ENCODE data around the gene GPR55.

GPR55 gene

GRCh38 chr2:230866756-230867523, 58.1 kb downstream of the GPR55 start:
- no peak for DNase-seq (ENCODE audit: low read depth)

DNA sequence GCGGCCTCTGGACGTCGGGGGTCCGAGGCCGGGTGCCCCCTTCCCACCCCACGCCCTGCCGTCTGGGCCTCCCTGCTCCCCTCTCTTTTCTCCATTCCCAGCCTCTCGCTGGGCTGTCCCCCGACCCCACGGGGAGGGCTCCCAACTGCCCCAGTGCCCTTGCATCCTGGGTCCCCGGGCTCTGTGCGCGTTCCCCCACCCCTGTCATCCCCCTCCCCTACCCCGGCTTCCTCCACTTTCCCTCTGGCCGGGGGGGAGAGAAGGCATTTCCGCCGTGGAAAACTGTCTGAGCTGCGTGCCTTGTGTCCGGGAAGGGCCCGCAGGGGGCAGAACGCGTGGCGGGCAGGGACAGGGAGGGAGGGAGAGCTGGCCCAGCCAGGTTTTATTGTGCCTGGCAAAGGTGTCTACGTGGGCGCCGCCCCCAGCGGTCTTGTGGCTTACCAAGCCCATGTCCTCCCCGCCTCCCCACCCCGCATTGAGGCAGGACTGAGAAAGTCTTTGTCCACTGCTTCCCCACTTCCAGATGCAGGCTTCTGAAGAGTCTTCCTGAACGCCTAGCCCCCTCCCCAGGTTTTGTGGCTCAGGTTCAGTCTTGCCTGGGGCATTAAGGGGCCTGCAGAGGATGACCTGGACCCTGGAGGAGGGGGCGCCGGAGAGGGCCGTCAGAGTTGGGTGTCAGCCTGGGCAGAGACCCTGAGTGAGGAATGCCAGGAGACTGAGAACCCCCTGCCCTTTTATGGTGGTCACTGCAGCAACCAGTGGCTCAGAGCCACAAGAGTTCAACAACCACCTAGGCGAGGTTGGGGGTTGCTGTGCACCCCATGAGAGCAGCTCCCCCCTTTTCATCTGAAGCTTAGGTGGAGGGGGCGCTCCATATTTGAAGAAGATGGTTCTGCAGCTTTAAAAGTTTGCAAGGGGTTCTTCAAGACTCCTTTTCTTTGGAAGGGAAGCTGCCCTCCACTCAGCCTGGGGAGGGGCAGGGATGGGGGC, 59.0 kb downstream of the GPR55 start:
- DNase-seq (ENCODE audit: low read depth), result no peak

DNA sequence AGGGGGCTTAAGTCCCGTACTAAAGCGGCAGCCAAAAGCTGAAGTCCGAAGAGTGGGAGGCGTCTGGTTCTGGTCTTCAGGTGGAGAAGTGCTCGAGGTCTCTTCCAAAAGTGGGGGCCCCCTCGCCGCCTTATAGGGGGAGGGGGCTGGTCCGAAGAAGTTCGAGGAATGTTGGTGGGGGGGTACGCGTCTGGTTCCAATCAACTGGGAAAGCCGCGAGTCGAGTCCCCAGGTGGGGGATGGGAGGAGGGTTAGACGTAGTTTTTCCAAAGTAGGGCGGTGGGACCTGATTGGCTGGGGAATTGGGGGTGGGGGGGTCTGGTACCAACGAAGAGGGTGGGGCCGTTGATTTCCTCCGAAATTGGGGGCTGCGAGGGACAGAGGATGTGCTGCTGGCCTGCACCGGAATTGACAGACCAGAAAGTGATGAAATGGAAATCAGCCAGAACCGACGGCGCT, 59.7 kb downstream of the GPR55 start:
- no peak for DNase-seq (ENCODE audit: low read depth)

- DNase-seq (ENCODE audit: low read depth), result no peak
These were observed 60.3 kb downstream of the GPR55 start, which contains the start of gene ITM2C for GRCh38 chr2:230864605-230865306. ITM2C (plus strand) TSS chr2:230864942; CDS start chr2:230865026, 84 bp downstream.

DNA sequence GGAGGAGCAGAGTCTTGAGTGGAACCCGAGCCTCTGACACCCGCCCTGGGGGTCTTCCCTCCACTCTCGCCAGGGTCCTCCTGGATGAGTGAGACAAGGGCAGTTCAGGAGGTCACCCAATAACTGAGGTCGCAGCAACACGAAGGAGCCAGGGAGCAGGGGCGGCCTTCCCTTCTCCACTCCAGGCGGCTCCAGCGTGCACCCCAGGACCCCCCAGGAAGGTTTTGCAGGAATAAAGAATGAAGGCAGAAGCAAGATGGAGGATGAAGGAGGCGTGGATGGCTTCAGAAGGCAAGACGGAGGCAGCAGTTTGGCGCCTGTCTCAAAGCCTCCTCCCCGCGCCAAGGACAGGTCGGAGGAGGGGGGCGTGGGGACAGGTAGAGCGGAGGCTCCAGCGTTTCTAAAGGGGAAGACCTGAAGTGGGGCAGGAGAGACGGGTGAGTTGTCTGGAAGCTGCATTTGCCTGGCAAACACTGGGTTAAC, 60.9 kb downstream of the GPR55 start:
- no peak for DNase-seq (ENCODE audit: low read depth)

GRCh38 chr2:230863442-230864121, 61.5 kb downstream of the GPR55 start:
- no peak for DNase-seq (ENCODE audit: low read depth)

DNA sequence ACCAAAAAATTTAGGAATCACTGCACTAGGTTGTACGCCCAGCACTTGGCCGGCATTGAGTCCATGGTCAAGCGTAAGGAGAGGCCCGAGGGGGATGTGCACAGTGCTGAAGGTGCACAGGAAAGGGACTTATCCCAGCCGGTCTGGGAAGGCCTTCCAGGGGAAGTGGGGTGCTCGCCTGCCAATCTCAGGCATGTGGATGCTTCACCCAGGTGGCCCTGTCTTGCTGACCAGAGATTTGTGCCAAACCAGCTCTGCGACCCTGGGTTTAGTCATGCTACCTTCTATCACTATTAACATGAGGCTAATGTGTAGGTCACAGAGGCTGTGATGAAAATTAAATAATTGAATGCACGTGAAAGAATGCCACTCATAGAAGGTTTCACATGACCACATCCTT, 62.0 kb downstream of the GPR55 start:
- DNase-seq (ENCODE audit: low read depth), result no peak

DNA sequence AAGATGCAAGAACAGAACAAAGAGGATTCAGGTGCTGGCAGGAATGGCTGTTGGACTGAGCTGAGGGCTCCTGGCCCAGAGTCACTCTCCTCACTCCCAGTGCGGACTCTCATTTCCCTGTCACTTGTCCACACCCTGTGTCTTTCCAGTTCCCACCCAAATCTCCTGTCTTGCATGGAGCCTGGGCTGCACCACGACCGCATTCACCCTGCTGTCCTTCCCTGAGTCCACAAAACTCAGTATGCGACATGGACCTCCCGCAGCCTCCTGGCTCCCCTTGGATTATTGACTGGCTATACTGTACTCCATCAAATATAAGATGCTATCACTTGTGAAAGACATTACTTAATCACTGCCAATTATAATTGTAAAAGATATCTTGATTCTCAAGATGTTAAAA, 62.8 kb downstream of the GPR55 start:
- no peak for DNase-seq (ENCODE audit: low read depth)

GRCh38 chr2:230861552-230862255, 63.3 kb downstream of the GPR55 start:
- no peak for DNase-seq (ENCODE audit: low read depth)
